ENCODE measurements around the gene KREMEN2.
A peak's percentile ranks its signal among the peaks of the same experiment; 100 is the strongest.

Gene KREMEN2

DNA sequence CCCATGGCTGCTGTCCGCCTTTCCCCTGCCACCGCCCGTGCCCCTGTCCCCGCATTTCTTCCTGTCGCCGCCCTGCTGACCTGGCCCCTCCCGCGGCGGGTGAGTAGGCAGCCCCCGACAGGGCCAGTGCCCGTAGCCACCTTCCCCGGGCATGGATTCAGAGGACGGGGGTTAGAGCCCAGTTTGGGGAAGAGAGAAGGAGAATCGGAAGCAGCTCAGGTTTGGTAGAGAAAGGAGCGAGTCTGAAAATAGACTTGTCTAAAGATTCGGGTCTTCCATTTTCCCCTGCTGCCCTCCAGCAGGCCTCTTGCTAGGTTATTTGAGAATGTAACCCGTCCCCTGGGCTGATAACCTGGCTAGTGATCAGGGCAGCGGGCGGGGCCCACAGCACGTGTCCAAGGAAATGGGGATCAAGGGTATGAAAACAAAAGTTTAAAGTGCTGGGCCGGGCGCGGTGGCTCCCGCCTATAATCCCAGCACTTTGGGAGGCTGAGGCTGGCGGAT is 40.8 kb downstream of the KREMEN2 start:
- H3K27ac ChIP-seq (ENCODE audit: low read depth, low read length) = no peak overlapping the region
- H3K4me1 ChIP-seq (ENCODE audit: control insufficient read depth, insufficient read depth, low read length, unreplicated experiment) = peaks cover 7% of the 10 kb centered on the region
- peak overlapping the region; percentile 62 for H3K4me3 ChIP-seq (ENCODE audit: low read depth, low read length)
- H3K36me3 ChIP-seq (ENCODE audit: insufficient read depth, low read length) = no peaks in the 10 kb centered on the region
- no peaks in the 10 kb centered on the region for H3K79me2 ChIP-seq (ENCODE audit: control insufficient read depth, insufficient read depth, low read length, unreplicated experiment)
- no peaks in the 10 kb centered on the region for H3K27me3 ChIP-seq (ENCODE audit: insufficient read depth, low read length)
- no peak overlapping the region for H2AFZ ChIP-seq (ENCODE audit: low read length, unreplicated experiment)

- Histone ChIP-seq H3K27ac (ENCODE audit: low read depth, low read length) (no peak overlapping the region), H3K27me3 (ENCODE audit: insufficient read depth, low read length) (peaks cover 9% of the 10 kb centered on the region; the same call in 1 of the 2 replicates), H3K4me3 (ENCODE audit: low read depth, low read length) (no peak overlapping the region), H2AFZ (ENCODE audit: low read length, unreplicated experiment) (no peak overlapping the region), H3K4me1 (ENCODE audit: control insufficient read depth, insufficient read depth, low read length, unreplicated experiment) (peaks cover 7% of the 10 kb centered on the region), H3K36me3 (ENCODE audit: insufficient read depth, low read length) (no peaks in the 10 kb centered on the region), H3K79me2 (ENCODE audit: control insufficient read depth, insufficient read depth, low read length, unreplicated experiment) (no peaks in the 10 kb centered on the region)
These were observed 43.2 kb downstream of the KREMEN2 start for GRCh38 chr16:3007059-3007956.

GRCh38 chr16:3007957-3008689 is 44.0 kb downstream of the KREMEN2 start:
- Histone ChIP-seq H3K27me3 (ENCODE audit: insufficient read depth, low read length) (peaks cover 16% of the 10 kb centered on the region; the same call in 1 of the 2 replicates), H3K4me1 (ENCODE audit: control insufficient read depth, insufficient read depth, low read length, unreplicated experiment) (peaks cover 10% of the 10 kb centered on the region), H3K27ac (ENCODE audit: low read depth, low read length) (no peak overlapping the region), H3K79me2 (ENCODE audit: control insufficient read depth, insufficient read depth, low read length, unreplicated experiment) (no peaks in the 10 kb centered on the region), H2AFZ (ENCODE audit: low read length, unreplicated experiment) (no peak overlapping the region), H3K36me3 (ENCODE audit: insufficient read depth, low read length) (no peaks in the 10 kb centered on the region), H3K4me3 (ENCODE audit: low read depth, low read length) (no peak overlapping the region)

DNA sequence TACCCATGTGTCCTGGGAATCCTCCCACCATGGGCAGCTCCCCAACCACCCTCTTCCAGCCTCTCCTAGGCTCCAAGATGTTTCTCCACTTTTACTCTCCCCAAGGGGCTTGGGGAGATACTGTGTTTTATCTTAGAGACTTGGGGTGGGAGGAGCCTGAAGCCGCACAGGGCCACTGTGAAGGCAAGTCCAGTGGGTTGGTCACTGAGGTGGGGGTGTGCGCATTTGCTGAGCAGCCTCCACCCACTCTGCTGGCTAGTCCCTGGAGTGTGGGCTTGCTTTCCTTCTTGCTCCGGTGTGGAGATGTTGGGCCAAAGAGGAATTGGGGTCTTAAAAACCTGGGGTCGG is 44.6 kb downstream of the KREMEN2 start:
- peaks cover 22% of the 10 kb centered on the region; the same call in 1 of the 2 replicates for H3K27me3 ChIP-seq (ENCODE audit: insufficient read depth, low read length)
- no peak overlapping the region for H3K27ac ChIP-seq (ENCODE audit: low read depth, low read length)
- no peaks in the 10 kb centered on the region for H3K36me3 ChIP-seq (ENCODE audit: insufficient read depth, low read length)
- peaks cover 11% of the 10 kb centered on the region for H3K4me1 ChIP-seq (ENCODE audit: control insufficient read depth, insufficient read depth, low read length, unreplicated experiment)
- no peak overlapping the region for H2AFZ ChIP-seq (ENCODE audit: low read length, unreplicated experiment)
- no peaks in the 10 kb centered on the region for H3K79me2 ChIP-seq (ENCODE audit: control insufficient read depth, insufficient read depth, low read length, unreplicated experiment)
- no peak overlapping the region for H3K4me3 ChIP-seq (ENCODE audit: low read depth, low read length)

- Histone ChIP-seq H3K27ac (ENCODE audit: low read depth, low read length) (no peak overlapping the region), H3K27me3 (ENCODE audit: insufficient read depth, low read length) (peaks cover 23% of the 10 kb centered on the region; the same call in 1 of the 2 replicates), H3K36me3 (ENCODE audit: insufficient read depth, low read length) (no peaks in the 10 kb centered on the region), H3K4me3 (ENCODE audit: low read depth, low read length) (no peak overlapping the region), H2AFZ (ENCODE audit: low read length, unreplicated experiment) (no peak overlapping the region), H3K4me1 (ENCODE audit: control insufficient read depth, insufficient read depth, low read length, unreplicated experiment) (peaks cover 11% of the 10 kb centered on the region), H3K79me2 (ENCODE audit: control insufficient read depth, insufficient read depth, low read length, unreplicated experiment) (no peaks in the 10 kb centered on the region)
These were observed 45.7 kb downstream of the KREMEN2 start for GRCh38 chr16:3009568-3010390.

DNA sequence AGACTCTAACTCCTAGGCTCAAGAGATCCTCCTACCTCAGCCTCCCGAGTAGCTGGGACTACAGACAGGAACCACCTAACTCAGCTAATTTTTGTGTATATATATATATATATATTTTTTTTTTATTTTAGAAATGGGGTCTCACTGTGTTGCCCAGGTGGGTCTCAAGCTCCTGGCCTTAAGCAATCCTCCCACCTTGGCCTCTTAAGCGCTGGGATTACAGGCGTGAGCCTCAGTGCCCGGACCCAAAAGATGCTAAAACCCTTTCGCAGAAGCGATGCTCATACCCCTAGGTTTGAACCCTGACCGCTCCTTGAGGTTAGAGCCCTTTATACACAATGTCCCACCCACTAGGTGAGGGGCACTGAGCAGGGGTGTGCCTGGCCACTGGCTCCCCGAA is 46.4 kb downstream of the KREMEN2 start:
- H3K79me2 ChIP-seq (ENCODE audit: control insufficient read depth, insufficient read depth, low read length, unreplicated experiment) = no peaks in the 10 kb centered on the region
- no peak overlapping the region for H3K27ac ChIP-seq (ENCODE audit: low read depth, low read length)
- no peak overlapping the region for H2AFZ ChIP-seq (ENCODE audit: low read length, unreplicated experiment)
- H3K4me3 ChIP-seq (ENCODE audit: low read depth, low read length) = no peak overlapping the region
- peaks cover 23% of the 10 kb centered on the region; the same call in 1 of the 2 replicates for H3K27me3 ChIP-seq (ENCODE audit: insufficient read depth, low read length)
- peaks cover 11% of the 10 kb centered on the region for H3K4me1 ChIP-seq (ENCODE audit: control insufficient read depth, insufficient read depth, low read length, unreplicated experiment)
- H3K36me3 ChIP-seq (ENCODE audit: insufficient read depth, low read length) = no peaks in the 10 kb centered on the region

DNA sequence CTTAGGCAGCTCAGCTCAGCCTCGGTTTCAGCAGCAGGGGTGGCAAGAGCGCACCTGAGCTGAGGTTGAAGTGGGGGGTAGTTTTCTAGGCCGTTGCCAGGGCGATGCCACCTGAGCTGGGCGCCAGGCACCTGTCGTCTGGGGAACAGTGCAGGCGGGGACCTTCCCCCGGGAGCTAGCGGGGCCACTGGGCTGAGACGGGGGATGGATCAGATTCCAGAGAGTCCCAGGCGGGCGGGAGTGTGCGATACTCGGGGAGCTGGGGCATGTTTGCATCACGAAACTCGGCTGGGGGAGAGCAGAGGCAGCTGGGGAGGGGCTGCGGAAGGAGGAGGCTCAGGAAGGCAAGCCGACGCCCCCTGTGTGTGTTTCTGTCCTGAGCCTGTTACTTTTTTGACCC is 48.2 kb downstream of the KREMEN2 start:
- no peaks in the 10 kb centered on the region for H3K36me3 ChIP-seq (ENCODE audit: insufficient read depth, low read length)
- H3K27me3 ChIP-seq (ENCODE audit: insufficient read depth, low read length) = peaks cover 23% of the 10 kb centered on the region; the same call in 1 of the 2 replicates
- H3K79me2 ChIP-seq (ENCODE audit: control insufficient read depth, insufficient read depth, low read length, unreplicated experiment) = no peaks in the 10 kb centered on the region
- peaks cover 11% of the 10 kb centered on the region for H3K4me1 ChIP-seq (ENCODE audit: control insufficient read depth, insufficient read depth, low read length, unreplicated experiment)
- H2AFZ ChIP-seq (ENCODE audit: low read length, unreplicated experiment) = no peak overlapping the region
- no peak overlapping the region for H3K4me3 ChIP-seq (ENCODE audit: low read depth, low read length)
- no peak overlapping the region for H3K27ac ChIP-seq (ENCODE audit: low read depth, low read length)

GRCh38 chr16:3012828-3013420 is 48.8 kb downstream of the KREMEN2 start, which contains the start of gene CLDN9:
CLDN9 (plus strand) TSS chr16:3012923; CDS start chr16:3013363, 440 bp downstream.
- Histone ChIP-seq H3K4me1 (ENCODE audit: control insufficient read depth, insufficient read depth, low read length, unreplicated experiment) (peaks cover 9% of the 10 kb centered on the region), H3K79me2 (ENCODE audit: control insufficient read depth, insufficient read depth, low read length, unreplicated experiment) (no peaks in the 10 kb centered on the region), H3K27me3 (ENCODE audit: insufficient read depth, low read length) (peaks cover 23% of the 10 kb centered on the region; the same call in 1 of the 2 replicates), H3K4me3 (ENCODE audit: low read depth, low read length) (no peak within 1 kb of the TSS), H3K36me3 (ENCODE audit: insufficient read depth, low read length) (no peaks in the 10 kb centered on the region), H2AFZ (ENCODE audit: low read length, unreplicated experiment) (no peak within 1 kb of the TSS), H3K27ac (ENCODE audit: low read depth, low read length) (no peak within 1 kb of the TSS)

DNA sequence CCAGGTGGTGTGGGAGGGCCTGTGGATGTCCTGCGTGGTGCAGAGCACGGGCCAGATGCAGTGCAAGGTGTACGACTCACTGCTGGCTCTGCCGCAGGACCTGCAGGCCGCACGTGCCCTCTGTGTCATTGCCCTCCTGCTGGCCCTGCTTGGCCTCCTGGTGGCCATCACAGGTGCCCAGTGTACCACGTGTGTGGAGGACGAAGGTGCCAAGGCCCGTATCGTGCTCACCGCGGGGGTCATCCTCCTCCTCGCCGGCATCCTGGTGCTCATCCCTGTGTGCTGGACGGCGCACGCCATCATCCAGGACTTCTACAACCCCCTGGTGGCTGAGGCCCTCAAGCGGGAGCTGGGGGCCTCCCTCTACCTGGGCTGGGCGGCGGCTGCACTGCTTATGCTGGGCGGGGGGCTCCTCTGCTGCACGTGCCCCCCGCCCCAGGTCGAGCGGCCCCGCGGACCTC is 49.4 kb downstream of the KREMEN2 start:
- Histone ChIP-seq H3K4me3 (ENCODE audit: low read depth, low read length) (no peak overlapping the region), H3K27ac (ENCODE audit: low read depth, low read length) (no peak overlapping the region), H3K4me1 (ENCODE audit: control insufficient read depth, insufficient read depth, low read length, unreplicated experiment) (peaks cover 5% of the 10 kb centered on the region), H3K79me2 (ENCODE audit: control insufficient read depth, insufficient read depth, low read length, unreplicated experiment) (no peaks in the 10 kb centered on the region), H3K27me3 (ENCODE audit: insufficient read depth, low read length) (peaks cover 23% of the 10 kb centered on the region; the same call in 1 of the 2 replicates), H3K36me3 (ENCODE audit: insufficient read depth, low read length) (no peaks in the 10 kb centered on the region), H2AFZ (ENCODE audit: low read length, unreplicated experiment) (no peak overlapping the region)

Measured in ACC112 (cell line).